NCI-H1436 treated with DMSO at 0.1 percent for 48 hours (cell line): ENCODE measurements around the gene SNUPN.
"Not testable (repeated sequence)": the region's sequence is repeated elsewhere in the genome, so short reads cannot be mapped to it uniquely, and the experiment has no call there.

Experiments
- DNase-seq: peaks from one replicate; lab custom pipeline; 2025; lab: John Stamatoyannopoulos, UW

SNUPN gene

GRCh38 chr15:75637245-75638009 is 11.9 kb upstream of the SNUPN start:
- DNase-seq: no peak

DNA sequence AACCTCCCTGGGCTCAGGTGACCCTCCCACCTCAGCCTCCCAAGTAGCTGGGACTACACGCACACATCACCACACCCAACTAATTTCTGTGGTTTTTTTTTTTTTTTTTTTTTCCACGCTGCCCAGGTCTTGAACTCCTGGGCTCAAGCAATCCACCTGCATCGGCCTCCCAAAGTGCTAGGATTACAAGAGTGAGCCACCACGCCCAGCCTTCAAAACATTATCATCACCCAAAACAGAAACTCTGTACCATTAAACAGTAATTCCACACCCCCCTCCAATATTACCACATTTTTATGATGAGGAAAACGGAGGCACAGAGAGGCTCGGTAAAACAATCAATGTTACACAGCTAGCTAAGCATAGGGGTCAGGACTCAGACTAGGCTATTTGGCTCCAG is 10.5 kb upstream of the SNUPN start:
- no peak for DNase-seq

GRCh38 chr15:75633922-75634321 is 8.4 kb upstream of the SNUPN start:
- not testable (repeated sequence) for DNase-seq

DNA sequence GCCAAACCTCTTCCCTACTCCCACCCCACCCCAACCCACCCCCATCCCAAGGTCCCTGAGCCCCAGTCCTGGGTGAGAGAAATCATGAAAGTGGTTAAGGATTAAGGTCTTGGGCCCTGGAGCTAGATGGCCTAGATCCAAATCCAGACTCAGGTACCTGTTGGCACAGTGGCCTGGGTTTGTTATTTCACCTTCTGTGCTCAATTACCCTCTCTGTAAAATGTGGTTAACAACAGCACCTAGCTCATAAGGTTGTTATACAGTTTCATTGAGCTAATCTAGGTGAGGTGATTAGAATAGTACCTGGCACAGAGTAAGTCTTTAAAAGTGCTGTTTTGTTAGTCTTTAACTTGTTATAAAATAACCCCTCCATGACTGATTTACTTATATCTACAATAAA is 6.4 kb upstream of the SNUPN start:
- DNase-seq: no peak

DNA sequence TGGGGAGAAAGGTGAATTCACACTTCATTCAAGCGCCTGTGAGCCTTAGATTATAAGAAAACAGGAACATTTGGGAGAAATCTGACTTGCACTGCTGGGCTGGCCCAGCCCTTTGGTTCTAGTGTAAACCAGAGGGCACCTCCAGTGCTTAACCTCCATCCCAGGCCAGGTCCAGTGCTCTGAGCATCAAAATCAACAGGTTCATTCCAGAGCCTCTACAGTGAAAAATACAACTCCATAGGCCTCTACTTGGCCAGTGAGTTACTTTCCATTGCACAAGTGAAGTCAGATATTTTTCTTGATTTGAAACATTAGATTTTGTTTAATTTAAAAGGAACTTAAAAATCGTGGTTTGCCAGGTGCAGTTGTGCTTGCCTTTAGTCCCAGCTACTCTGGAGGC is 3.0 kb downstream of the SNUPN start:
- no peak for DNase-seq

DNA sequence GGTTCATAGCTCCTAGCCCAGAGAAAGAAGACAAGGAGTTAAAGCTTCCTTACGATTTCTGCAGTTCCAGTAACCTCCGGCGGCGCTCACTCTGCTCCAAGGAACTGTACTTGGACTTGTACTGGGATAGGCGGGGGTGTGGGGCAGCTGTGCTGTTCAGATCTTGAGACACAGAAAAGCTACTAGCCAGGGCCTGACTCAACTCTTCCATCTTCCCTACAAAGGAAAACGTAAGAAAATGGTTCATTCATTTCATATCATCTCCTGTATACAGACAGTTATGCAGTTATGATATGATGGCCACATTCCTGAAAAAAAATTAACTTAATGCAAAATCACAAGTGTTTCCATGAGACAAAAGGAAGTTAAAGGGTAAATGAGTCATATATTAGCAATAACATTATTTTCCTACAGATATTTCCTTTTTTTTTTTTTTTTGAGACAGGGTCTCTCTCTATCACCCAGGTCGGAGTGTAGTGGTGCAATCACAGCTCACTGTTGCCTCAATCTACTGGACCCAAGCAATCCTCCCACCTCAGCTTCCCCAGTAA is 4.6 kb downstream of the SNUPN start:
- no peak for DNase-seq

GRCh38 chr15:75620058-75620820 is 5.3 kb downstream of the SNUPN start:
- no peak for DNase-seq

DNA sequence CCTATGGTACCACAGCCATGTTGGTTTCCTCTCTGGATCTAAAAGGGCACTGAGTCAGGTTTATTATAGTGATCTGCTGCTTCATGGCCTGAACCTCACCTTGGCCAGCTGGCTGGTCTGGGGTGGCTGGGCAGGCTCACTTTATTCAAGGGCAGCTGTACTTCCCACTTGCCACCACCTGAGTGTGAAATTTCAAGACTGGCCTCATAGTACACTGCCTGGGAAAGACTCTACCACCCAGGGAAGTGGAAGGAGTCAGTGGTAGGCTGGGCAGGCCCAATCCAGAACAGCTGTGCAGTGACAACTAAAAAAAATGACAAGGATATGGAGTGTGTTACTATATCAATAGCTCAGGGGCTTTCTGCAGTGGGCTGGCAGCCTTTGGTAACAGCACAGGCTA is 8.8 kb downstream of the SNUPN start:
- no peak for DNase-seq

- DNase-seq: no peak
These were observed 18.5 kb downstream of the SNUPN start for GRCh38 chr15:75606711-75607699.

DNA sequence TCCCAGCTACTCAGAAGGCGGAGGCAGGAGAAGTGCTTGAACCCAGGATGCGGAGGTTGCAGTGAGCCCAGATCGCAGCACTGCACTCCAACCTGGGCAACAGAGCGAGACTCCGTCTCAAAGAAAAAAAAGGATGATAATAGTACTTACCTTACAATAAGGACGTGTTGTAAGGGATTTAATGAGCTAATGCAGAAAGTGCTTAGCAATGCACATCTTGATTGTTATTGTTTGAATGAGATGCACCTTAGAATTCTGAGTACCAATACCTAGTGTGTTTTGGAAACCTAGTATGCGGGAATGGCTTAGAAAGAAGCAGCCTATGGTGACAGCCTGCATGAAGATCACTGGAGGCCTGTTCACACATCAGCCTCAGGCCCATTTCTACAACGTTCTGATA is 19.5 kb downstream of the SNUPN start:
- no peak for DNase-seq

GRCh38 chr15:75599401-75599800 is 26.1 kb downstream of the SNUPN start:
- no peak for DNase-seq

DNA sequence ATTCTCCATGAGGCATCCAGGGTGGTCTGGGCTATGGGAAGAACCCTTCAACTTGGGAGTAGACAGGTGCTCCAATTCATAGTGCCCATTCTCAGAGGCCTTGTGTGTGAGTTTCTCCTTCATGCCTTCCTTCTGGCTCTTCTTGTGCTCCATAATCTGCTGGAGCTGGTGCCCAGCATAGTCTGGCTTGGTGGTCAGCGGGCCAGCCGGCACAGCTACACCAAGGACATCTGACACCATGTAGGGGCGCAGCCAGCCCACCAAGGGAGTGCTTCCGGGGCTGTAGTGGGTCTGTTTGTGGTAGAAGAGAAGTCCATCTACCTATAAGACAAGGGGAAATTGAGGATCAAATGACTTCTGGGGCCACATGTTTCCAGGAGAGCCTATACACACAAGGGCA is 27.2 kb downstream of the SNUPN start:
- DNase-seq: no peak

DNA sequence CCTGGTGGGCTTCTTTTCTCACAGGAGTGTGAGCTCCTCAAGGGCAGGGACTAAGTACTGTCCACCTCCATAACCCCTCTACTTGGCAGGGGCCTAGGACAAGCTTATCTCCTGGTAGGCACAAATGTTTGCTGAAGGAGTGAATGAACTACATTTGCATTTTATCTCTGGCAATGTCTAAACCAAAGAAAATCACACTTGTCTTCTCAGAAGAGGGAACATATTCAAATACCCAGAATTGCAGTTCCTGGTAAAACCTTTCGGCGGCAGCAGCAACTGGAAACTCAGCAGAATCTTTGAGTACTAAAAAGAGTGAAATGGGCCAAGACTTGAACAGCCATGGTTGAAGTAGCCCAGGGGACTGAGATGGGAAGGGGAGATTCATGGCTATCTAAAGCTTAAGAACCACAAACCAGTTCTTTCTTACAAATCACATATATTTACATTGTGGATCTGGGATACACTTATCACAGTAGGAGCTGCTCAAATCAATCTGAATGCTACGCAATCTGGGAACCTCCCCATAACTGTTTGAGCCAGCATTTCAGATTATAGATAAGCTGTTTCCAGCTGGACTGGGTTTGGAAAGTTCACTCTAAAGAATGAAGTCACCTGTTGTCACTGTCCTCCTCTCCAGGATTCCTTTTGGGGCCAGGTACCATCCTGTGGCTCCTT is 27.7 kb downstream of the SNUPN start:
- DNase-seq: no peak

GRCh38 chr15:75596703-75597345 is 28.7 kb downstream of the SNUPN start:
- DNase-seq: no peak

DNA sequence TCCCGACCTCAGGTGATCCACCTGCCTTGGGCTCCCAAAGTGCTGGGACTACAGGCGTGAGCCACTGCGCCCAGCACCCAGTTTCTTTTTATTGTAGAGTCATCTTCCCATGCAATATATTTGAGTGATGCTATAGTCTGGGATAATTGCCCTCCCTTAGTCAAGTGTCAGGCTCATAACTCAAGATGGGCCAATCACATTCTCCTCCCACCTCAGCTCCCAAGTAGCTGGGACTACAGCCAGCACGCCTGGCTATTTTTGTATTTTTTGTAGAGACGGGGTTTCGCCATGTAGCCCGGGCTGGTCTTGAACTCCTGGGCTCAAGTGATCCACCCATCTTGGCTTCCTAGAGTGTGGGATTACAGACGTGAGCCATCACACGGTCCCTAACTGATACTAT is 31.2 kb downstream of the SNUPN start:
- no peak for DNase-seq

DNA sequence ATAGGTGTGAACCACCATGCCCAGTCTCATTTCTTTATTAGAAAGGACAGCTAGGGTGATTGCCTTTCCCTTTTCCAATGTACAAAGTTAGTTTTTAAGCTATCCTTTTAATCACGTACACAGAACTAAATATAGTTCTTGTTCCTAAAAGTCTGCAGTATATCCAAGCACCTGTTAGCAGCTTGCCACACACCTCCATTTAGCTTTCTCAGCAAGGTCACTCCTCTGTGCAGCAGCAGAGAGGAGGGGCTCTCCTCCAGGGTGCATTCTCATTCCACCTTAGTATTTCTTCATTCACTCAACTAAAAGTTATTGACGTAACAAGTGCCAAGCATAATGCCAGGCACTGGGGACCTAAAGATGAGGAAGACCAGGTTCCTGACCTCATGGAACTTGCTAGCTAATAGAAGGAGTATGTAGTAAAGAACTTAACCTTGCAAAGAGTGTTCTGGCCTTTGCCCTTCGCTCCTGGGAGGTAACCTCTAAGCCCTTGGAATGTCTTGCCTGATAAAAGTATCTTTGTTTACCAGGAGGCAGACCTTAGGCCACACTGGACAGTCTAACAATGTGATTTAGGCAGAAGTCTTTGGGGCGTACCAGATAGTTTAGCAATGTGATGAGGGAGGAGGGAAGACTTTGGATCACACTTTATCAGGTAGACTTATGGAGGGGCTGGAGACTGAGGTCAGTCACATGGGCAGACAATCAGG is 33.7 kb downstream of the SNUPN start:
- DNase-seq: no peak

DNA sequence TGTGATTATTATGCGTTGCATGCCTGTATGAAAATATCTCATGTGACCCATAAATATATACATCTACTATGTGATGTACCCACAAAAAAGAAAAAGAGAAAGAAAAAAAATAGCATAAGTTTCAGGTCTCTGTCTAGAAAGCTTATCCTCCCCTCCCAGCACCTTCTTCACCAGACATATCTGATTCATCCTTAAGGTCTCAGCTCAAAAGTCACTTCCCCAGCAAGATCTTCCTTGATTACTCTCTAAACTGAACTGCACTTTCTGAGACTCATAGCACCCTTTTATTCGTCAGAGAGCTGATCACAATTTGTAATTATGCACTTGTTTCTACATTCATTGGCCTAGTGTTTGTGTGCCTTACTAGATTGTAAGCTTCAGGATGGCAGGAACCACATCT is 35.3 kb downstream of the SNUPN start:
- DNase-seq: no peak

GRCh38 chr15:75589071-75589470 is 36.5 kb downstream of the SNUPN start:
- no peak for DNase-seq

DNA sequence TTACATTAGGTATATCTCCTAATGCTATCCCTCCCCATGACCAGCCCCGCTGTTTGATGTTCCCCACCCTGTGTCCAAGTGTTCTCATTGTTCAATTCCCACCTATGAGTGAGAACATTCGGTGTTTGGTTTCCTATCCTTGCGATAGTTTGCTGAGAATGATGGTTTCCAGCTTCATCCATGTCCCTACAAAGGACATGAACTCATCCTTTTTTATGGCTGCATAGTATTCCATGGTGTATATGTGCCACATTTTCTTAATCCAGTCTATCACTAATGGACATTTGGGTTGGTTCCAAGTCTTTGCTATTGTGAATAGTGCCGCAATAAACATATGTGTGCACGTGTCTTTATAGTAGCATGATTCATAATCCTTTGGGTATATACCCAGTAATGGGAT is 39.1 kb downstream of the SNUPN start:
- DNase-seq: not testable (repeated sequence)

GRCh38 chr15:75584121-75584520 is 41.4 kb downstream of the SNUPN start:
- DNase-seq: no peak
